Left colon (tissue), 2 donors: ENCODE measurements around the gene OSBPL6. TPM values are rescaled to one million over a fixed set of nuclear protein-coding genes. Genes with fewer than 3 reads are reported as not detected.
A peak's percentile ranks its signal among the peaks of the same experiment; 100 is the strongest.
"Not testable (repeated sequence)": the region's sequence is repeated elsewhere in the genome, so short reads cannot be mapped to it uniquely, and the experiment has no call there.

Source experiments
- ATAC-seq: fragments of 200-7000 bp; cut with Tn5 transposase; one replicate; pipeline ENCODE4 v1.9.1; 2020; ENCODE audit warnings: mild to moderate bottlenecking, moderate library complexity
- DNase-seq, 2 donors: peaks; one replicate each; pipeline ENCODE4 v3.0.0-alpha.2; 2020
- intact Hi-C, 2 donors: fragments of 100-400 bp; cut with DNase I in 1 of 2; cut with micrococcal nuclease in 1 of 2; formaldehyde crosslinking; loops; one replicate each; pipeline versions ENCODE4 v1.11.2 to v1.14.0; 2022; cut with DNase I, micrococcal nuclease
- total RNA-seq, 2 donors: library from RNA; stranded (reverse); fragmentation: NEBNext Ultra II Directional; extraction: Animal tissue kit (Norgen Biotek cat#: 25700); gene quantifications; one replicate each; pipeline ENCODE4 v1.2.1, GENCODE V29; 2021
- donor health status: DM: no; HTN: no; CAD: no.
- donor health status: DM: yes; HTN: yes; CAD: no.

Gene OSBPL6
- total RNA-seq, 2 donors from 2014 or later: 1.8 to 1.9 TPM

DNA sequence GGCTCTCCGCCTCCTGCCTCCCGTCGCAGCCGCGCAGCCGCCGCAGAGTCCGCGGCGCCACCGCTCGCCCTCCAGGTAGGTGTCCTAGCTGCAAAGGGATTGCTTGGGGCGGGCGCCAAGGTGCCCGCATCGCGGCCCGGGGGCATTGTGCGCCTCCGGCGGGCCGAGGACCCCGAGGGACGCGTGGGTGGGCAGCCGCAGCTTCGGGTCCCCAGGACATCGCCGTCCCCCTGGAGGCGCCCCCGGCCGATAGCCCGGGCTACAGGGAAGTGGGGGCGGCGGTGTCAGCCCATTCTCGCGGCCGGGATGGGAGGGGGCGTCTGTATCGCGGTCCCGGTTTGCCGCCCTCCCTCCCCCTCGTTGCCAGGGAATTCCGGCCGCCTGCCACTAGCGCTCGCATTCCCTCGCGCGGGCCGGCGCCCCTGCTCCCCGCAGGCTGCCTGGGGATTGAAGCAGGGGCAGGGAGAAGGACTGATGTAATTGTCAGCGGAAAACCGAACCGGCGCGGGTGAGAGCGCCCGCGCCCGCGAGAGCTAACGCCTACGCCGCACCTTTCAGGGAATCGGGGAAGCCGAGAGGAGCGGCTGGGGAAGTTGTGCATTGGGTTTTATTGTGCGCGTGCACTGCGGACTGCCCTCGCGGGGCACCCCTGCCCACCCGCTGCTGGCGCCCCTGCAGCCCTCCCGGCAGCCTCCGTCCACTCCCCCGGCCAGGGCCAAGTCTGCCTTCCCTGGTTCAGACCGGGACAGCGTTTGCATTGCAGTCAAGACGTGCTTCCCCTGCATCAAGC is 483 bp downstream of the OSBPL6 start:
- ATAC-seq (peak; percentile 25), DNase-seq (peak; percentile 27 to 36)
- intact Hi-C loops: loop anchor here in 1 of 2 donors (10.0 kb wide), 1 partner anchor 60 kb away; no protein-coding TSS in a partner anchor

DNA sequence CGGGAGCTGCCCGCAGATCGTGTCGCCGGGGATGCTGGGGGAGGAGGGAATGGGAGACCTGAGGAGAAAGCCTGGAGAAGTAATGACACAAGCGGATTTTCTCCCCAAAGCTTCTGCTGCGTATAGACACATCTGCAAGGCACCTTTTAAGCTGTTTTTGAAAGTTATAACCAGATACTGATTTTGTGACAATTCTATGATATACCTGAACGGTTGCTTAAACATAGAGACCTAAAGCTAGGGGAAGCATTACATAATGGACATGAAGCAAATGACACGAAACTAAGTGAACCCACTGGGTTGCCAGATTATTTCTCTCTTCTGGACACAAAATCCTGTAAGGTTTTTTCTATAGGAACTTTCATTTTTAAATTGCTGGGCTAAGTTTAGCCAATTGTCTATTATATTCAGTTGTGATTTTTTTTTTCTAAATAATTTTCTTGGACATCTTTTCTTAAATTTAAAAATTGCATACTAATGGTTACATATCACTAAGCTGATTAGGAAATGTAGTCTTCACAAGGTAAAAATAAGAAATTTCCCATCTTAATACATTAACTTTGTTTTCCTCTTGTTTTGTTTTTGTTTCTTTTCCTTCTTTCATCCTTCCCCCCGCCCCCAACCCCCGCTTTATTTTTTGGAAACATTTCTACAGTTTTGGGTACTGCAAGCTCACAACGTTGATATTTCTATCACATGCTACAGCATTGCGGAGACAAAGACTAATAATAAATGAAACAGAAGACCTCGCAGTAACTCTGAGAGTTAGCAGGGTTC is 1.3 kb downstream of the OSBPL6 start:
- intact Hi-C loops: loop anchor here in 1 of 2 donors (10.0 kb wide), 1 partner anchor 61 kb away; no protein-coding TSS in a partner anchor
- ATAC-seq: no peak

DNA sequence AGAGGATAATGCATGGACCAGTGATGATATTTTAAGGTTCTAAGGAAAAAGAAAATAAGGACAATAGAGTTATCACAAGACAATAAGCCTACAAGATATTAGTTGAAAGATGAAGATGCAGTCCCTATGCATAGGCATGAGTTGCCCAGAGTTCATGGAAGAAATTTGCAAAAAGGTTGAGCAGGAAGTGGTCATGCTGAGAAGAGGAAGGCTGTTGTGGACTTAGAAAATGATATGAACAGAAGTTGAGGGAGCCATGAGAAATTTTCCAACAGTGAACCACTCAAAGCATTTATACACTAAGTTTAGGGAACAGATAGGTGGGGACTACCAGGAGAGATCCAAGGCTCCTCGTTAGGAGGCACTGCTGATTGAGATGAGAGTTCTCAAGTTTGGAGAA is 3.5 kb downstream of the OSBPL6 start:
- no peak for ATAC-seq
- intact Hi-C loops: loop anchor here in 1 of 2 donors (10.0 kb wide), 1 partner anchor 63 kb away; no protein-coding TSS in a partner anchor

More for the DNA sequence above, 1.3 kb downstream of the OSBPL6 start:
- no peak for DNase-seq

DNA sequence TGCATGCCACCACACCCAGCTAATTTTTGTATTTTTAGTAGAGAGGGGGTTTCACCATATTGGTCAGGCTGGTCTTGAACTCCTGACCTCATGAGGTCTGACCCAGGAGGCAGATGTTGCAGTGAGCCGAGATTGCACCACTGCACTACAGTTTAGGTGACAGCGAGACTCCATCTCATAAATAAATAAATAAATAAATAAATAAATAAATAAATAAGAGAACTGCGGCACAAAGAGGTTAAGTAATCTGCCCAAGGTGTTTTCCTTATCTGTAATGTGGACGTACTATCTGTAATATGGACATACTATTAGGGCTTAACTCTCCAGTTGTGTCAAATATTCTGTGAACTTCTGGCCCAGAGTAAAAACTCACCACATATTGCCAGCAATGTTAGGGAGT is 4.1 kb downstream of the OSBPL6 start:
- intact Hi-C loops: loop anchor here in 1 of 2 donors (10.0 kb wide), 1 partner anchor 64 kb away; no protein-coding TSS in a partner anchor
- not testable (repeated sequence) for ATAC-seq, DNase-seq

More for the DNA sequence above, 3.5 kb downstream of the OSBPL6 start:
- DNase-seq: no peak

DNA sequence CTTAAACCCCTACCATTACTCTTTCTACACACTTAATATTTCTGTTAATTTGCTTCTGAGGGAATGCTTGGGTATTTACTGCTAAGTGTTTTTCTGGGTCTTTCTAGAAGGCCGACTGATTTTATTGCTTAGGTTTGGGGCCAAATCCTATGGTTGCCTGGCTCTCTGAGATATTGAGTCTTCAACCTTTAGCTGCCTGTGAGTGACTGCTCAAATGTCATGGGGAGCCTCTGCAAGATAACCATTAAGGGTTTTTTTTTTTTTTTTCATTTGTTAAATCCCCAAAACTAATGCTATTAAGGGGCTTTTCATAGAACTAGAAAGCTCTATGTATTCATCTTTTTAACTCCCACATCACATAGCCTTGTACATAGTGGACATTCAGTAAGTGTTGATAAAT is 5.0 kb downstream of the OSBPL6 start:
- ATAC-seq (no peak), DNase-seq (no peak)
- intact Hi-C loops: loop anchor here in 1 of 2 donors (10.0 kb wide), 1 partner anchor 65 kb away; no protein-coding TSS in a partner anchor

DNA sequence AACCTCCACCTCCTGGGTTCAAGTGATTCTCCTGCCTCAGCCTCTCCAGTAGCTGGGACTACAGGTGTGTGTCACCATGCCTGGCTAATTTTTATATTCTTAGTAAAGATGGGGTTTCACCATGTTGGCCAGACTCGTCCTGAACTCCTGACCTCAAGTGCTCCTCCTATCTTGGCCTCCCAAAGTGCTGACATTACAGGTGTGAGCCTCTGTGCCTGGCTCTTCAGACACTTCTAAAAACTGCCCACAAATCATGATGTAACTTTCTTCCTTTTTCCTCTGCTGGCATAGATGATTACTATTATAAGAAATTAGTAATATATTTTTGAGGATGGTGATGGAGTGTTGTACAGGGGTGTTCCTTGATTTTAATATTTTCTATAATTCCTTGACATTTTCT is 6.0 kb downstream of the OSBPL6 start:
- DNase-seq (no peak), ATAC-seq (no peak)
- intact Hi-C loops: no loop called here

DNA sequence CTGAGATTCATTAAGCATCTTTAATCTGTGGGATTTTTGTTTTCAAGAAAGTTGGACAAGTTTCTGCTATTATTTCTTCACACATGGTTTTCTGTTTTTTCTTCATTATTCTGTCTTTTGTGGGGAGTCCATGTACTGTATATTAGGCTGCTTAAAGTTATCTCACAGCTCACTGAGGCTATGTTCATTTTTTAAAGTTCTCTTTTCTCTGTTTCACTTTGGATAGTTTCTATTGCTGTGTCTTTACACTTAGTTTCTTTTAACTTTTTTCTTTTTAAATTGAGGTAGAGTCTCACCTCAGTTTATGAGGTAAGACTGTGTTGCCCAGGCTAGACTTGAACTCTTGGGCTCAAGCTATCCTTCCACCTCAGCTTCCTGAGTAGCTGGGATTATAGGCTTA is 8.6 kb downstream of the OSBPL6 start:
- no peak for ATAC-seq
- intact Hi-C loops: no loop called here
- no peak for DNase-seq

DNA sequence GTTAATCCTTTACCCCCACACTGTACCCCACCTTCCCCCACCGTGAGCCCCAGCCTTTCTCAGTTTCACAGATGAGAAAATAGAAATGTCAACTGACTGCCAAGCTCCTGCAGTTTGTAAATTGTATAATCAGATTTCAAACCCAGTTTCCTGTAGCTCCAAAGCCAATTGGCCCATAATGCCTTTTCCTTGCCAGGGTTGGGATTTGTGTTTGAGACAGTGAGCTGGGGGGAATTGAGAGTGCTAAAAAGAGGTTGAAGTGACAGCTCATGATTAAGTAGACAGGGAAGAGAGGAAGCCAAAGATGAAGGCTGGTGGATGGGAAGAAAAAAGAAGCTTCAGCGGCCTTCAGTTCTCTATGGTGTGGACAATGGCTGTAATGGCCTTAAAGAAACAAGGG is 10.7 kb downstream of the OSBPL6 start:
- no peak for ATAC-seq
- DNase-seq: no peak
- intact Hi-C loops: no loop called here

DNA sequence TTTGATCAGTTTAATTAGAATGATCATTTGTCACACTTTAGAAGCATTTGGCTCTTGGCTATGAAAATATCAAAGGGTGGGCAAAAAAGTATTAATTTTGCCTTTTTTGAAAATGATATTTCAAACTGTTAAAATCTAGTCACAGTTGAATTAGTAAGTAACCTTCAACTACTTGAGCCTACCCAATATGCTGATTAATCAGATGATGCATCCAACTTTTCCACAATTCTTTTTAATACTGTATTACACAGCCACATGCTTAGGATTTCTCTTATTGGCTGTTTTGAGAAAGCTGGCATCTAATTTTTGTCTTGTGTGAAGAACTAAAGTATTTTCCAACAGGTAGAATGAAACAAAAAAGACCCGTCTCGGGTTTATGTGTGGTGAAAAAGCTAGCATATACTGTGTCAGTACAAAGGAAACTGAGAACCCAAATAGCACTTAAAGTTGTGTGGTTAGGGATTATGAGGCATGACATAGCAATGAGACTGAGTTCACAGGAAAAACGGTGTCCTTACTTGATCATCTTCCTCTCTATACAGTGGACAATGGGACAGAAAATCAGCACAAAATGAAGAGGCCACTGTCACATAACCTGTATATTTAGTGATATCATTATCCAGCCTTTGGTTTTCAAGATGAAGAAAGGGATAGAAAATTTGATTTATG is 11.7 kb downstream of the OSBPL6 start:
- ATAC-seq (no peak), DNase-seq (no peak)
- intact Hi-C loops: no loop called here

DNA sequence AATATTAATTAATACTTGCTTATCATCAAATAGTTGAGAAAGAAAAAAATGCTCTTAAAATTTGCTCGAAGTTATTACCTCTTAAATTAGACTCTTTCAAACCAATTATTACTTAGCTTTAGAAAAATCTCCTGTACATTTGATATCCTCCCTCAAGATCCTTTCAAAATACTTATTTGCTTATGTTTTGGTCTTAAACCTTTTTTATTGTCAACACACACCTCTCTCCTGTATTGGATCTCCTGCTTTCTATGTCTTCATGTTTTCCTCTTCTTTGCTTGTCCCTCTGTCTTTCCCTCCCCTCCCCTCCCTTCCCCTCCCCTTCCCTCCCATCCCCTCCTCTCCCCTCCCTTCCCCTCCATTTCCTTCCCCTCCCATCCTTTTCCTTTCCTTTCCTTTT is 14.0 kb downstream of the OSBPL6 start:
- intact Hi-C loops: no loop called here
- no peak for DNase-seq
- no peak for ATAC-seq

DNA sequence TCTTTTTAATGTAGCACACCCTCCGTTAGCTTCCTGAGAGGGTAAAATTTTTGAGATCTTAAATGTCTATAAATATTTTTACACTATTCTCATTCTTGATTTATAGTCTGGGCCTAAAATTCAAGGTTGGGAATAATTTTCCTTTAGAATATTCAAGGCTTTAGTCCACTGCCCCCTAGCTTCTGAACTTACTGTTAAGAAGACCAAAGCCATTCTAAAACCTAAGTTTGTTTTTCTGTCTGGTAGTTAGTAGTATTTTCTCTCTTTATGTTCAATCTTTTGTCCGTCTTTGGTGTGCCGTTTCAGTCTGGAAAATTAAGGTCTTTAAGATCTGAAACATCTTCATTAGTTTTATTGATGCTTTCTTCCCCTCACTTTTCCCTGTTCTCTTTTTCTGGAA is 14.5 kb downstream of the OSBPL6 start:
- intact Hi-C loops: no loop called here
- DNase-seq (no peak), ATAC-seq (no peak)

DNA sequence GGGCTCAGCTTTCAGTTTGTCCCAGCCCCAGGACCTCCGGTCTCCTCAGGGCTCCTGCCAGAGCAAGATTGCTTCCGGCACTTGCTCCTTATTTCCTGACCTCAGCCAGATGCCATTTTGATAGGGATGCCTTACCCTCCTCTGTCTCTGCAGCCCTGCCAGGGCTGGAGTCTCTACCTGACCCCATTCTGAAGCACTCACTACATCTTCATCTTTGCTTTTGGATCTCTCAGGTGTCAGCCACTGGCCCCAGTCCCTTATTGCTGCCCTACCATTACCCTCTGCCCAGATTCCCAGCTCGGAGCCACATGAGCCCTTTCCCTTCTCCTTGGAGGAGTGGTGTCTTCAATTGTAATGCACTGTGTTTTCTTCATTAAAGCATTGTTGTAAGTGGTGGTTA is 17.1 kb downstream of the OSBPL6 start:
- no peak for ATAC-seq
- DNase-seq: no peak
- intact Hi-C loops: no loop called here

DNA sequence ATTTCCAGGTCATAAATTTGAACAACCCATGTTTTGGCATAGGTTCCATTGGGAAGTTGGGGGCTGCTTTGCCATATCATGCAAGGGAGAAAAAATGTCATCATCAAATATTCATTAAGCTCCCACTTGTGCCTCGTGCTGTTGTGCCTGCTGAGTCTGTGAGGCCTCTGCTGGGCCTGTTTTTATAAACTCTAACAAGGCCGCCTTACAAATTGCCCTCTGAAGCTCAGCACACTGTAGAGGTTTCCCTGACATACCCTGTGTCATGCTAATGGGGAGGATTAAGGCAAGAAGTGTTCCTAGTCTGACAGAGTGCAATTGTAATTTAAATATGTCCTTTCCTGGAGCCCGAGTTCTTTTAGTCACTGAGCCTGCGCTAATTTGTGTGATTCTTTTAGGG is 17.6 kb downstream of the OSBPL6 start:
- intact Hi-C loops: no loop called here
- ATAC-seq (no peak), DNase-seq (no peak)

DNA sequence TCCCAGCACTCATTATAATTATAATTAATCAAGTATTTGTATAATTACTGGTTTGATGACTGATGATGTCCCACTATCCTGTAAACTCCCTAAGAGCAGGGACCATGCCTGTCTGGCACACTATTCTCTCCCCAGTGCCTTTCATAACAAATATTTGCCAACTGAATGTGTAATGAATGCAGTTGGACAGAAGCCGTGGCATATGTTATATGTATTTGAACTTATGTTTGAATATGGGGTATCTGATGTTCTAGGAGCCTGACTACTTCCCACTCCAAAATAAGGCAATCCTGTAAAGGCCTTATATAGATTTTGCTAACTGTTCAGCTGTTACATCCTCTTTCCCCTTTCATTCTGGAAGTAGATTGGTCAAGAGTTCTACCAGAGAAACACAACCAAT is 19.7 kb downstream of the OSBPL6 start:
- ATAC-seq (no peak), DNase-seq (no peak)
- intact Hi-C loops: no loop called here

DNA sequence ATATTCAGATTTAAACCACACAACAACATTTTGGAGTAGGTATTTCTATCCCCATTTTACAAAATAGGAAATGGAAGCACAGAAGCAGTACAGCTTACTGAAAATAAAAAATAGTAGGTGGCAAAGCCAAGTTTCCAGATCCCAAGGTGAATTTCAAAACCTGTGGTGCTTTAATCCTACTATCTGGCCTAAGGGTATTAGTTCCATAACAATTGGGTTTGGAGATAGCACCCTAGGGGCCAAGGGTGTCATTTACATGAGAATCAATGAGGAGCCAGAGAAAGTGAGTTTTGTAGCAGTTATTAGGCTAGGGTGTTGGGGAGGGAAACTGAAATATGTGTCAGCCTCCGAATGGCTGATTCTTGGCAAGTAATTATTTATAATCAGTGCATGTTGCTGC is 24.9 kb downstream of the OSBPL6 start:
- no peak for ATAC-seq
- intact Hi-C loops: no loop called here

DNA sequence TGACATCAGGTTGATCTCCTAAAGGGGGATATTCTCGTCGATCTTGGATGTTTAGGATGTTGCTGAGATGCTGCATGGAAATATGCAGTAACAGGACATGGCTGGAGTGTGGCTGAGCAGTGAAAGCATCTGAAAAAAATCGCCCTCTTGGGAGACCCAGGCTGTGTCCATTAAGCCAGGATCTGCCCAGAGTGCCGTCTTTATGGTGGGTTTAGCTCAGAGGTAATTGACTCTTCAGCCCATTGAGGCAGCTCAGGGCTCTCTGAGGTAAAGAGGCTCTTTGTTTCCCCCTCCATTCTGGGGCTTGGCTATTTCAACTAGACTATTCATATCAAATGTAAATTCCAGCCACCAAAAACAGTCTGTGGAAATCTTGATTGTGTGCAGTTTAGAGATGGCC is 26.5 kb downstream of the OSBPL6 start:
- ATAC-seq (no peak), DNase-seq (no peak)
- intact Hi-C loops: no loop called here

More for the DNA sequence above, 24.9 kb downstream of the OSBPL6 start:
- no peak for DNase-seq

DNA sequence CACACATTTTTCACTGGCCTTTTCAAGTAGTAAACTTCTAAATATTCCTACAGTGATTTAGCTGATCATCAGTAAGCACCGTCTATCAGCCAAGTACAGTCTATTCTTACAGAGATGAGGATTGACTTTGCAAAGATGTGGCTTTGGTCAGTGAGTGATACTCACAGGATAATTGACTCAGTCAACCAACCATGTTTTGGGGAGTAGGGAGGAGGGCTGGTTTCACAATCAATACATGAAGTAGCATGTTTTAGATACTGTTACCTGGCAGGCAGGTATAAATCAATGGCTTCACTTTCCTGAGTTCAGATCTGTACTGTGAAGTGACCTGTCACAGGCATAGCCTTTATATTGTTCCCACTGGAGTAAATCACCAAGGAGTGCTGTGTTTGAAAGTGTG is 27.2 kb downstream of the OSBPL6 start:
- DNase-seq (no peak), ATAC-seq (no peak)
- intact Hi-C loops: no loop called here

DNA sequence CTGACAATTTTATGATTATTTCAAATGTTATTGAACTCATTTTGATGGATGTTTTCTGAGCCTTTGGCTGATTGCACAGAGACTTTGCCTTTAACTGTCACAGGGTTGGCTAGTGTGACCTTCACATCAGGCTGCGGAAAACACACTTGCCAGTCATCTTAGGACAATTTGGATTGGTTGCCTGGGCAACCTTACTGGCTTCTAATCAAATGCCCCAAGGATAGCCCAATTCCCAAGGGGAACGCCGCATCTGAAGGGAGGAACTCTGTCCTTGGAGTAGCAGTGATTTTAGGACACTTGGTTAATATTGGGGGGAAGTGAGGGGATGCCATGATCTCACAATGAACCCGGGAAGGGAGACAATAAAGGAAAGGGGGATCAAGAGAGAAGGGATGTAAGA is 29.5 kb downstream of the OSBPL6 start:
- ATAC-seq (no peak), DNase-seq (no peak)
- intact Hi-C loops: no loop called here

DNA sequence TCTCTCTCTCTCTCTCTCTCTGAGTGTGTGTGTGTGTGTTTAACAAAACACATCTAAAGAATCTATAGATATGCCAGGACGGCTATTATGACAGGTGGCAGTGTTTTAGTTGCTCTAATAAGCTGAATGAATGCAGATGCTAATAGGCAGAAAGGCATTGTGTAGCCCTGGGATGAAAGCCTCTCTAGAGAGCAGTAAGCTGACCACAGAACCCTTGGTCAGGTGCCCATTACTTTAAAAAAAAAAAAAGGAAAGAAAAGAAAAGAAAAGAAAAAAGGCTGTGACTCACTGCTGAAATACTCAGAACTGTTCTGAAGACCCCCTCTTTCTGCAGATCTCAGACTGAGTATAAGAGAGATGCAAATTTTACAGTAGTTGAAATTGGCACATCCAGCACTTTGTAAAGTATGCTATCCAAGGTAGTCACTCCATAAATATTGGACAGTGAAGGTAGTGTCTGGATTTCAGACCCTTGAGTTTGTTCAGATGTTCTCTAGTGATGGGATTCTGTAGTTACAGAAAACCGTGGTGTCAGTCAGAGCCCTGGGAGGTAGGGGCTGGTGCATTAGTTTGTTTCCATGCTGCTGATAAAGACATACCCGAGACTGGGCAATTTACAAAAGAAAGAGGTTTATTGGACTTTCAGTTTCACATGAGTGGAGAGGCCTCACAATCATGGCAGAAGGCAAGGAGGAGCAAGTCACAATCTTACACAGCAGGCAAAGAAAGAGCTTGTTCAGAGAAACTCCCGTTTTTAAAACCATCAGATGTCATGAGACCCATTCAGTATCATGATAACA is 30.9 kb downstream of the OSBPL6 start:
- no peak for DNase-seq
- ATAC-seq: no peak
- intact Hi-C loops: no loop called here
